CD4-positive, alpha-beta T cell treated with Interferon gamma for 1 hour (primary cell): ENCODE measurements around the gene PHF5A.
"Not testable (repeated sequence)": the region's sequence is repeated elsewhere in the genome, so short reads cannot be mapped to it uniquely, and the experiment has no call there.

Experiments used
- DNase-seq: peaks from one replicate; pipeline ENCODE4 v3.0.0-alpha.2; 2020

The PHF5A gene

GRCh38 chr22:41487037-41487935, 18.8 kb upstream of the PHF5A start:
- DNase-seq, result no peak

- no peak for DNase-seq
Measured at GRCh38 chr22:41485033-41485432, 16.5 kb upstream of the PHF5A start.

- DNase-seq, result no peak
Measured at GRCh38 chr22:41482319-41482935, 13.9 kb upstream of the PHF5A start.

GRCh38 chr22:41481925-41482318, 13.4 kb upstream of the PHF5A start:
- DNase-seq, result no peak

- no peak for DNase-seq
Measured at GRCh38 chr22:41481131-41481830, 12.8 kb upstream of the PHF5A start.

GRCh38 chr22:41480397-41480735, 11.9 kb upstream of the PHF5A start:
- DNase-seq, result no peak

- no peak for DNase-seq
Measured at GRCh38 chr22:41479671-41480396, 11.3 kb upstream of the PHF5A start.

- DNase-seq, result no peak
Measured at GRCh38 chr22:41478891-41479521, 10.5 kb upstream of the PHF5A start.

- no peak for DNase-seq
Measured at GRCh38 chr22:41478473-41478872, 10.0 kb upstream of the PHF5A start.

GRCh38 chr22:41474872-41475451, 6.5 kb upstream of the PHF5A start:
- DNase-seq, result no peak

- no peak for DNase-seq
Measured at GRCh38 chr22:41471568-41471967, 3.1 kb upstream of the PHF5A start.

- no peak for DNase-seq
Measured at GRCh38 chr22:41470886-41471285, 2.4 kb upstream of the PHF5A start.

GRCh38 chr22:41469218-41469851, 843 bp upstream of the PHF5A start:
- peak; percentile 37 for DNase-seq

- DNase-seq, result no peak
Measured at GRCh38 chr22:41461901-41462300, 6.6 kb downstream of the PHF5A start.

- not testable (repeated sequence) for DNase-seq
Measured at GRCh38 chr22:41460071-41460470, 8.4 kb downstream of the PHF5A start.

- DNase-seq, result no peak
Measured at GRCh38 chr22:41459431-41459830, 9.1 kb downstream of the PHF5A start.

GRCh38 chr22:41458161-41458728, 10.2 kb downstream of the PHF5A start:
- no peak for DNase-seq

- peak; percentile 95 for DNase-seq
Measured at GRCh38 chr22:41448189-41448808, 20.2 kb downstream of the PHF5A start.

GRCh38 chr22:41447435-41448188, 20.9 kb downstream of the PHF5A start:
- peak; percentile 59 for DNase-seq
